Endothelial cell of umbilical vein (primary cell): ENCODE measurements around the gene IFT74.

ENCODE experiments used
- CTCF ChIP-seq, 2 donors: IDR thresholded peaks; 1 replicate in 1 of 2; 2 replicates in 1 of 2; pipeline ENCODE4 v1.5.1; 2011; ENCODE audit warnings: low read length in 2 of 2, mild to moderate bottlenecking in 2 of 2, moderate library complexity in 2 of 2, control low read depth in 1 of 2, inconsistent platforms in 1 of 2, low read depth in 1 of 2; ENCODE audit not compliant: insufficient read depth in 1 of 2; ENCODE audit errors: extremely low read depth in 1 of 2
- POLR2AphosphoS5 ChIP-seq: IDR thresholded peaks from 2 replicates; pipeline ENCODE4 v1.6.1; 2012; ENCODE audit warnings: low read depth, mild to moderate bottlenecking, control low read depth, low read length, moderate library complexity; ENCODE audit not compliant: insufficient read depth
- TF ChIP-seq, protein P1 (sequence below): IDR thresholded peaks from 2 replicates; pipeline ENCODE4 v1.6.1; 2011; ENCODE audit not compliant: insufficient read depth, insufficient read length

- TF ChIP-seq CTCF (IDR thresholded peaks at IDR 0.05; ENCODE audit: extremely low read depth in 1 of 2, insufficient read depth in 1 of 2, low read depth in 1 of 2, low read length in 2 of 2) (no peak), POLR2AphosphoS5 (no peak)
- TF ChIP-seq, protein P1, sequence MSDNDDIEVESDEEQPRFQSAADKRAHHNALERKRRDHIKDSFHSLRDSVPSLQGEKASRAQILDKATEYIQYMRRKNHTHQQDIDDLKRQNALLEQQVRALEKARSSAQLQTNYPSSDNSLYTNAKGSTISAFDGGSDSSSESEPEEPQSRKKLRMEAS, result no peak
Measured at GRCh38 chr9:27054125-27054524, 97.9 kb downstream of the IFT74 start.
